ENCODE data around the gene ARHGEF38.

The ARHGEF38 gene

GRCh38 chr4:105625214-105625613, 72.8 kb downstream of the ARHGEF38 start:
- DNase-seq (ENCODE audit: low spot score), result no peak
- in situ Hi-C loops (cut with MboI; ENCODE audit: low sequenced_read_pairs, unreplicated experiment), result no loop called here
- TF ChIP-seq CTCF (IDR thresholded peaks at IDR 0.05; ENCODE audit: borderline replicate concordance, control extremely low read depth, extremely low read depth, insufficient read depth, missing control alignments), result no peak

- no peak for TF ChIP-seq CTCF (IDR thresholded peaks at IDR 0.05; ENCODE audit: borderline replicate concordance, control extremely low read depth, extremely low read depth, insufficient read depth, missing control alignments)
- in situ Hi-C loops (cut with MboI; ENCODE audit: low sequenced_read_pairs, unreplicated experiment), result no loop called here
- DNase-seq (ENCODE audit: low spot score), result no peak
Measured at GRCh38 chr4:105626846-105627245, 74.4 kb downstream of the ARHGEF38 start.

GRCh38 chr4:105627620-105628019, 75.2 kb downstream of the ARHGEF38 start:
- no peak for DNase-seq (ENCODE audit: low spot score)
- in situ Hi-C loops (cut with MboI; ENCODE audit: low sequenced_read_pairs, unreplicated experiment), result no loop called here
- TF ChIP-seq CTCF (IDR thresholded peaks at IDR 0.05; ENCODE audit: borderline replicate concordance, control extremely low read depth, extremely low read depth, insufficient read depth, missing control alignments), result no peak

- DNase-seq (ENCODE audit: low spot score), result no peak
- in situ Hi-C loops (cut with MboI; ENCODE audit: low sequenced_read_pairs, unreplicated experiment), result no loop called here
- TF ChIP-seq CTCF (IDR thresholded peaks at IDR 0.05; ENCODE audit: borderline replicate concordance, control extremely low read depth, extremely low read depth, insufficient read depth, missing control alignments), result no peak
Measured at GRCh38 chr4:105630670-105631655, 78.5 kb downstream of the ARHGEF38 start.

- DNase-seq (ENCODE audit: low spot score), result no peak
- in situ Hi-C loops (cut with MboI; ENCODE audit: low sequenced_read_pairs, unreplicated experiment), result no loop called here
- TF ChIP-seq CTCF (IDR thresholded peaks at IDR 0.05; ENCODE audit: borderline replicate concordance, control extremely low read depth, extremely low read depth, insufficient read depth, missing control alignments), result no peak
Measured at GRCh38 chr4:105631818-105632400, 79.5 kb downstream of the ARHGEF38 start.

GRCh38 chr4:105632599-105632998, 80.2 kb downstream of the ARHGEF38 start:
- TF ChIP-seq CTCF (IDR thresholded peaks at IDR 0.05; ENCODE audit: borderline replicate concordance, control extremely low read depth, extremely low read depth, insufficient read depth, missing control alignments), result no peak
- in situ Hi-C loops (cut with MboI; ENCODE audit: low sequenced_read_pairs, unreplicated experiment), result no loop called here
- no peak for DNase-seq (ENCODE audit: low spot score)
